A549 (cell line): Measurements from ENCODE around the gene LRGUK.

Source experiments
- CEBPB ChIP-seq, 2 experiments: fragments of >200 bp in 1 of 2; sonication (Bioruptor Twin) in 1 of 2; formaldehyde crosslinking in 1 of 2; IDR thresholded peaks; 2 replicates each; pipeline ENCODE4 v1.6.1; 2012 to 2016
- CHD2 ChIP-seq: fragments of 150-350 bp; IDR thresholded peaks from 2 replicates; pipeline ENCODE4 v1.6.1; 2014; ENCODE audit warnings: low read length; ENCODE audit not compliant: partially characterized antibody
- EP300 ChIP-seq, 2 experiments: fragments of >200 bp; sonication (Bioruptor Twin); formaldehyde crosslinking; IDR thresholded peaks; 2 replicates in 1 of 2; 3 replicates in 1 of 2; pipeline ENCODE4 v1.6.1; 2016 to 2017
- MYC ChIP-seq: IDR thresholded peaks from 2 replicates; pipeline ENCODE4 v1.6.1; 2012; ENCODE audit warnings: mild to moderate bottlenecking, inconsistent platforms, low read length, improper control_type of control experiment, borderline replicate concordance
- POLR2A ChIP-seq: IDR thresholded peaks from 2 replicates; pipeline ENCODE4 v1.6.1; 2012; ENCODE audit warnings: mild to moderate bottlenecking, low read length
- POLR2AphosphoS2 ChIP-seq: conservative IDR thresholded peaks from 2 replicates; pipeline ENCODE4 v1.6.1; 2012; ENCODE audit warnings: low read length, improper control_type of control experiment, inconsistent platforms
- RAD21 ChIP-seq, 2 experiments: fragments of >200 bp in 1 of 2; sonication (Bioruptor Twin) in 1 of 2; formaldehyde crosslinking in 1 of 2; IDR thresholded peaks in 1 of 2; conservative IDR thresholded peaks in 1 of 2; 2 replicates in 1 of 2; 3 replicates in 1 of 2; pipeline ENCODE4 v1.6.1; 2012 to 2018; ENCODE audit warnings: inconsistent platforms in 1 of 2
- RCOR1 ChIP-seq: fragments of 150-350 bp; IDR thresholded peaks from 2 replicates; pipeline ENCODE4 v1.6.1; 2014; ENCODE audit warnings: antibody characterized with exemption, low read length, low read depth
- SMC3 ChIP-seq: fragments of >200 bp; sonication (Bioruptor Twin); formaldehyde crosslinking; IDR thresholded peaks from 3 replicates; pipeline ENCODE4 v1.6.1; 2018; ENCODE audit warnings: inconsistent platforms
- TF ChIP-seq, protein P1 (sequence below): fragments of >200 bp; sonication (Bioruptor Twin); formaldehyde crosslinking; IDR thresholded peaks from 3 replicates; pipeline ENCODE4 v1.5.1; 2016
- TF ChIP-seq, protein P2 (sequence below): IDR thresholded peaks from 2 replicates; pipeline ENCODE4 v1.6.1; 2012
- TF ChIP-seq, protein P3 (sequence below): fragments of 450-650 bp; IDR thresholded peaks from 2 replicates; pipeline ENCODE4 v1.6.1; 2014; ENCODE audit warnings: antibody characterized with exemption
- TF ChIP-seq, protein P4 (sequence below): fragments of 150-350 bp; IDR thresholded peaks from 2 replicates; pipeline ENCODE4 v1.6.1; 2014; ENCODE audit warnings: low read depth, mild to moderate bottlenecking, low read length

GRCh38 chr7:134209322-134210015 lies 82.3 kb downstream of the LRGUK start:
- TF ChIP-seq POLR2A = no peak
- no peak for TF ChIP-seq CHD2
- TF ChIP-seq, protein P1, sequence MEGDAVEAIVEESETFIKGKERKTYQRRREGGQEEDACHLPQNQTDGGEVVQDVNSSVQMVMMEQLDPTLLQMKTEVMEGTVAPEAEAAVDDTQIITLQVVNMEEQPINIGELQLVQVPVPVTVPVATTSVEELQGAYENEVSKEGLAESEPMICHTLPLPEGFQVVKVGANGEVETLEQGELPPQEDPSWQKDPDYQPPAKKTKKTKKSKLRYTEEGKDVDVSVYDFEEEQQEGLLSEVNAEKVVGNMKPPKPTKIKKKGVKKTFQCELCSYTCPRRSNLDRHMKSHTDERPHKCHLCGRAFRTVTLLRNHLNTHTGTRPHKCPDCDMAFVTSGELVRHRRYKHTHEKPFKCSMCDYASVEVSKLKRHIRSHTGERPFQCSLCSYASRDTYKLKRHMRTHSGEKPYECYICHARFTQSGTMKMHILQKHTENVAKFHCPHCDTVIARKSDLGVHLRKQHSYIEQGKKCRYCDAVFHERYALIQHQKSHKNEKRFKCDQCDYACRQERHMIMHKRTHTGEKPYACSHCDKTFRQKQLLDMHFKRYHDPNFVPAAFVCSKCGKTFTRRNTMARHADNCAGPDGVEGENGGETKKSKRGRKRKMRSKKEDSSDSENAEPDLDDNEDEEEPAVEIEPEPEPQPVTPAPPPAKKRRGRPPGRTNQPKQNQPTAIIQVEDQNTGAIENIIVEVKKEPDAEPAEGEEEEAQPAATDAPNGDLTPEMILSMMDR = no peak
- no peak for TF ChIP-seq RAD21 (conservative IDR thresholded peaks at IDR 0.05 in 1 of 2, IDR thresholded peaks at IDR 0.05 in 1 of 2)
- TF ChIP-seq, protein P2, sequence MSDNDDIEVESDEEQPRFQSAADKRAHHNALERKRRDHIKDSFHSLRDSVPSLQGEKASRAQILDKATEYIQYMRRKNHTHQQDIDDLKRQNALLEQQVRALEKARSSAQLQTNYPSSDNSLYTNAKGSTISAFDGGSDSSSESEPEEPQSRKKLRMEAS = no peak
- TF ChIP-seq SMC3 = no peak
- TF ChIP-seq, protein P3, sequence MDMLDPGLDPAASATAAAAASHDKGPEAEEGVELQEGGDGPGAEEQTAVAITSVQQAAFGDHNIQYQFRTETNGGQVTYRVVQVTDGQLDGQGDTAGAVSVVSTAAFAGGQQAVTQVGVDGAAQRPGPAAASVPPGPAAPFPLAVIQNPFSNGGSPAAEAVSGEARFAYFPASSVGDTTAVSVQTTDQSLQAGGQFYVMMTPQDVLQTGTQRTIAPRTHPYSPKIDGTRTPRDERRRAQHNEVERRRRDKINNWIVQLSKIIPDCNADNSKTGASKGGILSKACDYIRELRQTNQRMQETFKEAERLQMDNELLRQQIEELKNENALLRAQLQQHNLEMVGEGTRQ = no peak
- TF ChIP-seq RCOR1 = no peak
- TF ChIP-seq EP300 (IDR thresholded peaks at IDR 0.05) = no peak
- TF ChIP-seq, protein P4, sequence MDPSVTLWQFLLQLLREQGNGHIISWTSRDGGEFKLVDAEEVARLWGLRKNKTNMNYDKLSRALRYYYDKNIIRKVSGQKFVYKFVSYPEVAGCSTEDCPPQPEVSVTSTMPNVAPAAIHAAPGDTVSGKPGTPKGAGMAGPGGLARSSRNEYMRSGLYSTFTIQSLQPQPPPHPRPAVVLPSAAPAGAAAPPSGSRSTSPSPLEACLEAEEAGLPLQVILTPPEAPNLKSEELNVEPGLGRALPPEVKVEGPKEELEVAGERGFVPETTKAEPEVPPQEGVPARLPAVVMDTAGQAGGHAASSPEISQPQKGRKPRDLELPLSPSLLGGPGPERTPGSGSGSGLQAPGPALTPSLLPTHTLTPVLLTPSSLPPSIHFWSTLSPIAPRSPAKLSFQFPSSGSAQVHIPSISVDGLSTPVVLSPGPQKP = no peak
- no peak for TF ChIP-seq POLR2AphosphoS2
- no peak for TF ChIP-seq CEBPB (IDR thresholded peaks at IDR 0.05)
- TF ChIP-seq MYC = no peak
